IPS-18c (cell line): ENCODE data around the gene AOPEP.

Experiments
- H3K4me3 ChIP-seq: 2 replicates; pipeline ENCODE4 v1.7.0; 2013; ENCODE audit warnings: low read depth, mild to moderate bottlenecking, low read length, moderate library complexity; ENCODE audit not compliant: insufficient read depth
- H3K9me3 ChIP-seq: one replicate; pipeline ENCODE4 v1.6.1; 2013; ENCODE audit warnings: mild to moderate bottlenecking, low read length, moderate library complexity; ENCODE audit not compliant: control insufficient read depth, insufficient read depth

AOPEP gene

GRCh38 chr9:95032580-95033341 lies 306.3 kb downstream of the AOPEP start:
- Histone ChIP-seq H3K9me3 (no peaks in the 10 kb centered on the region), H3K4me3 (no peak overlapping the region)

GRCh38 chr9:95035846-95036245 lies 309.3 kb downstream of the AOPEP start:
- H3K4me3 ChIP-seq, result no peak overlapping the region
- H3K9me3 ChIP-seq, result no peaks in the 10 kb centered on the region

DNA sequence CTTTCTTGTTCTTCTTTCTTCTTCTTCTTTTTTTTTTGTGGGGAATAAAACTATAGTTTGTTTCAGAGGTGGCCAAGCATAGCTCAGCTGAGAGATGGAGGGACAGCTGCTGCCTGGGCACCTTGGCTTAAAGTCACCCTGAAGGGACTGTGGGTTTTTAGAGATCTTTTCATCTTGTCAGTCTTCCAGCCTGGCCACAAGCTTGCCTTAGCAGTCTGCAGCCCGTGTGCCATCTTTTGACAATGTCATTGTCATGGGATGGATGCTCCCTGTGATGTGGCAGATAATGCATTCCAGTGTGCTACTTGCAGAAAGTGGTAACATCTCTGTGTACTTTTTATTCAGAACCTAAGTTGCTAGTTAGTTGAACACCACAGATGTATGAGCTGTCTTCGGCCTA lies 310.2 kb downstream of the AOPEP start:
- H3K9me3 ChIP-seq, result no peaks in the 10 kb centered on the region
- H3K4me3 ChIP-seq, result no peak overlapping the region

DNA sequence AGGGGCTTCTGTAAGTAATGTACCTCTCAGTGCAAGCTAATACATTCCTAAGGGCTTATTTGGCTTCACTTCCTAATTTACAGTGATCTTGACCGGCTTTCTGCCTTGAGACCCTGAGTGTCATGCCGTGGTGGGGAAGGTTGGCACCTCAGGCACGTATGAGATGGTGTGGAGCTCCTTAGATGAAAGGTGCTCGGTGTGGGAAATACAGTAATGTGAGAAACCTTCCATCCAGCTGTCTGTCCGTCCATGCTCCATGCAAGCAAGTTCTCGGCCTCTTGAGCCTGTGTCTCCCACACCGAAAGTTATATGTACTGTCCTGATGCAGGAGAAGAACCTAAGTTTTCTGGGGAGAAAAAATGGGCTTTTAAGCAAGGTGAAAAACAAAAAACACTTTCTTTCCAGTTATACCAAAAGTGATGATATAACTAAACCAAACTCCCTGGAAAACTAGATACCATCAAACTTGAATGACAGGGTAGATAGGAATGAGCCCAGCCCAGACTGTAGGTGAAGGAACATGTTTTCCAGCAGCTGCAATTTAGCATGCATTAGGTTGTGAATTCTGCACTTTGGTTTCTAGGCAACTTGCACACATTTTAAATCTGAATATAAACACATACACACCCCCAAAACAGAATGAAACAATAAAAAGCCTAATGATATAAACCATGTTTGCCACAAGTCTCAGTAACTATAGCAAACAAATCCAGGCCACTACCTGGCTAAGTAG lies 311.5 kb downstream of the AOPEP start:
- Histone ChIP-seq H3K9me3 (no peaks in the 10 kb centered on the region), H3K4me3 (no peak overlapping the region)

DNA sequence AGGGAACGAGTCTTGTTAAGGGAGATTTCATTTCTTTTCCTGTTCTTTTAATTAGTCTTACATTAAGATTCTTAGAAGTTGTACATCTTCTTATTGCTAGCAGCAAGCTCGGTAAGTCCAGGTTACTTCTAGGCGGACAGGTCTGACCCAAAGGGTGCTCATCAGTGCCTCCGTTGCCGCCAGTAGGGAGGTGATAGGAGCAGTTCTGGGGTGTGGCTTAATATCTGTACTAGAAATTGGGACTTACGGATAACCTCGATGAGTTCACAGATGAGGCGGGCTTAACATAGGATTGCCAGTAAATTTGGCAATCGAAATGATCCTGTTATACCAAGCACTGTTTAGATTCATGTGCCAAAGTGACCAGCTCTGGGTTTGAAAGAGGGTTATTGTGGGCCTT lies 312.2 kb downstream of the AOPEP start:
- H3K9me3 ChIP-seq, result no peaks in the 10 kb centered on the region
- H3K4me3 ChIP-seq, result no peak overlapping the region

DNA sequence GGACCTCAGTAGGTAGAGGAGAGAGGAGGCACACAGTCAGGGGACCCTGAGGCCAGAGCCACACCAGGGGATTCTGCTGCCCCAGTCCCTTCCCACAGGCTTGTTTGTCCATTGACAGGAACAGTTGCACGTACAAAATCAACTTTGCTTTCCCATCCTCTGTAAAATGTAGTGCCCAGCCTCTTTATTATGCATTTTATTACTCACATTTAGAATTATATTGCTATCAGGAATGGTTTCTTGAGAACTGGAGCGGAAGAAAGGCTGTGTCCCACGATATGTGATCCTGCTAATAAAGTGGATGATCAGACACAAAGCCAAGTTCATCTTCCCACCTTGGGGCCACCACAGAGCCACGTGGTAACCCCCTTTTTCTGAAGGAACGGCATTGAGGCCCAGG lies 313.6 kb downstream of the AOPEP start:
- Histone ChIP-seq H3K4me3 (no peak overlapping the region), H3K9me3 (no peaks in the 10 kb centered on the region)

GRCh38 chr9:95043826-95044225 lies 317.3 kb downstream of the AOPEP start:
- H3K4me3 ChIP-seq, result no peak overlapping the region
- H3K9me3 ChIP-seq, result no peaks in the 10 kb centered on the region

DNA sequence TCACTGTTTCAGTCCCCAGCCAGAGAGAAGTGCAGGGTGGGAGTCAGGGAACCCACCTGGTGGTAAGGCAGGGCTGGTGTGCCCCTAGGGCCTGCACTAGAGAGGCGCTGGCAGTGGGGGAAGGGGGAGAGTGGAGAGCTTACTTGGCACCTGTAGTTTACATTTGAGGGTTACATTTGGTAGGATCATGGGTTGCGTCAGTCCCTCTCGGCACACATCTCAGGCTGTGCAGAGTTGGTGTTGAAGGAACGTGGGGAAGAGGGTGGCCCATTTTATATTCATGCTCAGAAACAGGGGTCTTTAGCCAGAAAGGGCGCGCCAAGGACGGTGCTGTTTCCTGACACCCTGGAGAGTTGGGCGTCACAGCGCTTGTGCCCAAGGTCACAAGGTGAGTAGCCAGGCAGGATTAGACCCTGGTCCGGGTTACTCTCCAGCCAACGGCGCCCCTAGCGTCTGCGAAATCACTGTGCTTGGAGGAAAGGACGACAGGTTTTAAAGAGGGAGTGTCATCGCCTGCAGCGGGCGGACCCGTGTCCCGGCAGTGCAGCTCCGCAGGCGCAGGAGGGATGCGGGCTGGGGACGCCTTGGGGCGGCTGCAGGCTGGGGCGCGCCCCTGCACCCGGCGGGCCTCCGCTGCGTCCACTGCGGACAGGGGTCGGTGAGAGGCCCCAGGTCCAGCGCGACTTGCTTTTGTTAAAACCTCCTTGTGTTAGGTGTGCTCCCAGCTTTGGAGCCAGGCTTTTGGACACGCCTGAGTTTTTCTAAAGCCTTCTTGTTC lies 318.4 kb downstream of the AOPEP start:
- H3K9me3 ChIP-seq, result no peaks in the 10 kb centered on the region
- peak overlapping the region; percentile 36; the same call in 1 of the 2 replicates for H3K4me3 ChIP-seq

DNA sequence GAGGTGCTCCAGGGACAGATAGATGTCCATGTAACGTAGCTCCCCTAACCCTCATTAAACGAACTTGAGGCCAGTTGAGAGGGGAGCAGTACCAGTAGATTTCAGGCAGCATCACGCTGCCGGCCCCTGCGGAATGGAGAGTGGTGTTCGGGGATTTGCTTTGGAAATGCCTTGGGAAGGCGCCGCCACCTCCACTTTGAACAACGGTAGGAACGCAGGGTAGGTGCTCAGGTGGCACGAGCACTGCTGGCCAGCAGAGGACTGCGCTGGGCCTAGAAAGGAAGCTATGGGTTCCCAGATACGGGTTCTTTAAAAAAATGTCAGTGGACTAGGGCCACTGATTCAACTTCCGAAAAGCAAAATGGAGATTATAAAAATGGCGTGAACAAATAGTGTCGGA lies 319.3 kb downstream of the AOPEP start:
- 0 out of 2 replicates have a peak overlapping the region, but pooled peaks have one; percentile 36 for H3K4me3 ChIP-seq
- no peaks in the 10 kb centered on the region for H3K9me3 ChIP-seq

GRCh38 chr9:95047452-95048224 lies 321.1 kb downstream of the AOPEP start:
- H3K4me3 ChIP-seq, result no peak overlapping the region
- H3K9me3 ChIP-seq, result no peaks in the 10 kb centered on the region

DNA sequence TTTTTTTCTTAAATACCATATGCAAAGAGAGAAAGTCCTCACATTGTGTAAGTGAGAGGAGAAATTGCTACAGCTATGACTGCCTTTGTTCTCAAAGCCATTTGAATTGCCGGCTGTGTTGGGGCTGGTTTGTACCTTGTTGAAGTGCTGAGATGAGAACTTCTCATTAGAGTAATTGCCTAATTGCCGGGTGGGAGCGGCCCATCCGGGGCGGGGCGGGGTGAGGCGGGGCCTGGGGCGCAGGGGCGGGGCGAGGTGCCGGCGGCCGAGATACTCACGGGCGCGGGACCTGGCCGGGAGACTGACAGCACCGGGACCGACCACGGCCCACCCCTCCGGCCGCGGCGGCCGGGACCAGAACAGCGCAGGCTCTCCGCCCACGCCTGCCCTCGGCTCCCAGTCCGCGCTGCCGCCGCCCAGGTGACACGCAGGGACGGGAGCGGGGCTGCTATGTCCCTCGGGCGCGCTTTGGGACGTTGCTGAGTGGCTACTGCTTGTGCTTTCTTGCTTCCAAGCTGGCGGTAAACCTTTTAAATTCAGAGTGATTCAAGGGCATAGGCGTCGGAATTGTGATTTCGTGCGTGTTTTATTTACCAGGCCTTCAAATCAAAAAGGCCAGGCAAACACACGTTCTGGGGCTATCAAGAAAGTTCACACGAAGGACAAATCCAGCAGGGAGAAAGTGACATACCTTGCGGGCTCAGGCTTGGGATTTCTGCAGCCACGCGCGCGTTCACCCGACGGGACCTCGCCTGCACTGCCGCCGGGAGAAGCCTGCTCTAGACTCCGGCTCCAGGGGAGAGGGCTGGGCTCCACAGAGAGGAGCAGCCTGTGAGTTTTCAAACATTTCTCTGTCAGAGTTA lies 322.0 kb downstream of the AOPEP start:
- Histone ChIP-seq H3K9me3 (no peaks in the 10 kb centered on the region), H3K4me3 (peak overlapping the region; percentile 72)

DNA sequence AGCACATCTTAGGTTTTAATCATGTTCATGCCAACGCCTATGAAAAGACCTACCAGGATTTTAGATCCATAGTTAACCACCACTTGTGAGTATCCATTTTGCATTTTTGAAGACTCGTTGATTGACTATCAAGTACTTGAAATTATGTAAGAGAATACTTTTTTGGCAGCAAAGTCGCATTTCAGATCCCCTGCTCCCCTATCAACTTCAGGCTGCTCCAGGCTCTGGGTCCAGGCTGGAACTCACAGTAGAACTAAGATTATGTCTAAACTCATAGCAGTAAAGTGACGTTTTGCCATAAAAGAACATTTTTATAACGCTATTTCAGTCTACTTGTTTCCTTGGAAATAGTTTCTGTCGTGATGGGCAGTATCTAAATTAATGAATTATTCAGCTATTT lies 323.3 kb downstream of the AOPEP start:
- Histone ChIP-seq H3K9me3 (no peaks in the 10 kb centered on the region), H3K4me3 (no peak overlapping the region)

DNA sequence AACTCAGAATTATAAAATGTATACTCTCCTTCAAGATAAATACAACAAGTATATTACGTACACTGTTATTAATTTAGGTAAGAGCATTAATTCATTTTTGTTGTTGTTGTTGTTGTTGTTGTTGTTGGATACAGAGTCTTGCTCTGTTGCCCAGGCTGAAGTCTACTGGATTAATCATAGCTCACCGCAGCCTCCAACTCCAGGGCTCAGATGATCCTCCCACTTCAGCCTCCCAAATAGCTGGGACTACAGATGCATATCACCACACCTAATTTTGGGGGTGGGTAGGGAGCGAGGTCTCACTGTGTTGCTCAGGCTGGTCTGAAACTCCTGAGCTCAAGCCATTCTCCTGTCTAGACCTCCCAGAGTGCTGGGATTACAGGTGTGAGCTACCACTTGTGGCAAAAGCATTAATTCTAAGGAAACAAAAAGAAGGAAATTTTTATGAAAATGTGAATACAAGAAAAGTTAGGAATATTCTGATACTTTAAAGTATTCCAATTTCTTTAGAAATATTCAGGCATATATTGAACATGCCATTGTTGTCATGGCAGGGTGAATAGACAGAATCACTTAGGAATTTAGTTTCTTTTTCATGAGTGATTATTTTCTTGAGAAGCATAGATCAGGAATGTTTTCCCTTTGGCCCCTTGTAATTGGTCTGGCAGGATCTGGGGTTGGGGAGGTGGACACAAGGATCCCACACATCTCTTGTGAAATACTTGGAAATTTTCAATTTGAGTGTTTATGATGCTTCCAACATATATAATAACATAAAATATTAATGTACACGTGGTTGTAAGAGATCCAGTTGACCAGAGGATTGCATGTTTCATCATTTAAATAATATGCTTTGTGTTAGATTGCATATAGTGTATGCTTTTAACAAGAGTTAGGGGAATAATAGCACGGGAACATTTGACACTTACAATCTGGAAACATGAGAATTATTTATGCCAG lies 327.4 kb downstream of the AOPEP start:
- Histone ChIP-seq H3K4me3 (no peak overlapping the region), H3K9me3 (no peaks in the 10 kb centered on the region)

- no peaks in the 10 kb centered on the region for H3K9me3 ChIP-seq
- H3K4me3 ChIP-seq, result no peak overlapping the region
Measured at GRCh38 chr9:95055334-95055850, 328.9 kb downstream of the AOPEP start.

GRCh38 chr9:95055851-95056551 lies 329.5 kb downstream of the AOPEP start:
- Histone ChIP-seq H3K4me3 (no peak overlapping the region), H3K9me3 (no peaks in the 10 kb centered on the region)
